Tibial nerve (tissue), 4 donors: ENCODE data around the gene ST6GALNAC3.

Experiments
- CTCF ChIP-seq, 5 experiments: fragments of 200-600 bp in 3 of 5; fragments of 450-650 bp in 2 of 5; sonication (generic) in 3 of 5; IDR thresholded peaks; one replicate each; pipeline ENCODE4 v1.5.1; 2016 to 2019; ENCODE audit warnings: antibody characterized with exemption in 5 of 5, mild to moderate bottlenecking in 3 of 5, moderate library complexity in 2 of 5
- EP300 ChIP-seq, 2 donors: sonication (generic); formaldehyde crosslinking; IDR thresholded peaks; one replicate each; pipeline ENCODE4 v1.6.1; 2017; ENCODE audit warnings: antibody characterized with exemption in 2 of 2, mild to moderate bottlenecking in 1 of 2
- POLR2A ChIP-seq, 2 donors: fragments of 450-650 bp; IDR thresholded peaks; one replicate each; pipeline ENCODE4 v1.6.1; 2017; ENCODE audit warnings: antibody characterized with exemption in 2 of 2, mild to moderate bottlenecking in 2 of 2, moderate library complexity in 2 of 2

- no peak for TF ChIP-seq CTCF (IDR thresholded peaks at IDR 0.05)
- no peak for TF ChIP-seq EP300 (IDR thresholded peaks at IDR 0.05)
- TF ChIP-seq POLR2A (IDR thresholded peaks at IDR 0.05): no peak
Observed at GRCh38 chr1:76252431-76252830, 177.9 kb downstream of the ST6GALNAC3 start.
